Measurements from ENCODE around the gene RBBP5. TPM values are rescaled to one million over a fixed set of nuclear protein-coding genes. Genes with fewer than 3 reads are reported as not detected.
A peak's percentile ranks its signal among the peaks of the same experiment; 100 is the strongest.

RBBP5 gene
- total RNA-seq, 1 experiment from 2014 or later = 24.5 TPM

- Histone ChIP-seq H3K79me2 (ENCODE audit: insufficient read depth, low read length) (no peaks in the 10 kb centered on the region), H3K36me3 (ENCODE audit: control insufficient read depth in 1 of 2, insufficient read depth in 2 of 2, low read length in 2 of 2) (0 out of 4 replicates have a peak, but pooled peaks cover 0 to 3% of the 10 kb centered on the region in 2 experiments), H3K4me3 (replicated peaks in 1 of 2; ENCODE audit: low read depth in 1 of 2, low read length in 2 of 2) (no peak overlapping the region), H3K9me3 (ENCODE audit: control insufficient read depth in 1 of 2, insufficient read depth in 1 of 2, low read depth in 1 of 2, low read length in 2 of 2) (no peaks in the 10 kb centered on the region), H3K27ac (ENCODE audit: low read depth, low read length) (no peak overlapping the region), H3K27me3 (ENCODE audit: insufficient read depth, low read length) (no peaks in the 10 kb centered on the region), H3K4me2 (ENCODE audit: low read length) (0 out of 2 replicates have a peak overlapping the region, but pooled peaks have one; percentile 0), H3K9ac (ENCODE audit: low read length) (no peak overlapping the region), H4K20me1 (ENCODE audit: insufficient read depth) (no peaks in the 10 kb centered on the region), H3K9me2 (ENCODE audit: insufficient read depth) (no peaks in the 10 kb centered on the region), H3K4me1 (ENCODE audit: control insufficient read depth in 1 of 2, insufficient read depth in 2 of 2, low read length in 2 of 2) (peaks cover 2 to 7% of the 10 kb centered on the region in 2 experiments; a peak in 3 of 4 replicates), H2AFZ (ENCODE audit: low read depth, low read length, poor library complexity, severe bottlenecking) (no peak overlapping the region)
- DNase-seq (ENCODE audit: low read depth, low spot score) = no peak
- TF ChIP-seq, protein P1, sequence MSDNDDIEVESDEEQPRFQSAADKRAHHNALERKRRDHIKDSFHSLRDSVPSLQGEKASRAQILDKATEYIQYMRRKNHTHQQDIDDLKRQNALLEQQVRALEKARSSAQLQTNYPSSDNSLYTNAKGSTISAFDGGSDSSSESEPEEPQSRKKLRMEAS (IDR thresholded peaks at IDR 0.05) = no peak
- no peak for TF ChIP-seq FOSL1 (IDR thresholded peaks at IDR 0.05; ENCODE audit: low read depth)
- no peak for TF ChIP-seq ATF3 (IDR thresholded peaks at IDR 0.05)
- TF ChIP-seq, protein P2, sequence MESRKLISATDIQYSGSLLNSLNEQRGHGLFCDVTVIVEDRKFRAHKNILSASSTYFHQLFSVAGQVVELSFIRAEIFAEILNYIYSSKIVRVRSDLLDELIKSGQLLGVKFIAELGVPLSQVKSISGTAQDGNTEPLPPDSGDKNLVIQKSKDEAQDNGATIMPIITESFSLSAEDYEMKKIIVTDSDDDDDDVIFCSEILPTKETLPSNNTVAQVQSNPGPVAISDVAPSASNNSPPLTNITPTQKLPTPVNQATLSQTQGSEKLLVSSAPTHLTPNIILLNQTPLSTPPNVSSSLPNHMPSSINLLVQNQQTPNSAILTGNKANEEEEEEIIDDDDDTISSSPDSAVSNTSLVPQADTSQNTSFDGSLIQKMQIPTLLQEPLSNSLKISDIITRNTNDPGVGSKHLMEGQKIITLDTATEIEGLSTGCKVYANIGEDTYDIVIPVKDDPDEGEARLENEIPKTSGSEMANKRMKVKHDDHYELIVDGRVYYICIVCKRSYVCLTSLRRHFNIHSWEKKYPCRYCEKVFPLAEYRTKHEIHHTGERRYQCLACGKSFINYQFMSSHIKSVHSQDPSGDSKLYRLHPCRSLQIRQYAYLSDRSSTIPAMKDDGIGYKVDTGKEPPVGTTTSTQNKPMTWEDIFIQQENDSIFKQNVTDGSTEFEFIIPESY (IDR thresholded peaks at IDR 0.05; ENCODE audit: extremely low read depth, insufficient replicate concordance, low read length) = no peak
- no peak for TF ChIP-seq RAD21 (IDR thresholded peaks at IDR 0.05; ENCODE audit: low read depth)
- no peak for TF ChIP-seq POLR2AphosphoS5 (IDR thresholded peaks at IDR 0.05; ENCODE audit: low read depth, low read length)
- no peak for TF ChIP-seq CBX3 (IDR thresholded peaks at IDR 0.05; ENCODE audit: low read depth)
- TF ChIP-seq EZH2phosphoT487 (IDR thresholded peaks at IDR 0.05; ENCODE audit: borderline replicate concordance) = no peak
- TF ChIP-seq POLR2A (IDR thresholded peaks at IDR 0.05; ENCODE audit: borderline replicate concordance, extremely low read depth, insufficient read depth, insufficient read length) = no peak
- TF ChIP-seq, protein P3, sequence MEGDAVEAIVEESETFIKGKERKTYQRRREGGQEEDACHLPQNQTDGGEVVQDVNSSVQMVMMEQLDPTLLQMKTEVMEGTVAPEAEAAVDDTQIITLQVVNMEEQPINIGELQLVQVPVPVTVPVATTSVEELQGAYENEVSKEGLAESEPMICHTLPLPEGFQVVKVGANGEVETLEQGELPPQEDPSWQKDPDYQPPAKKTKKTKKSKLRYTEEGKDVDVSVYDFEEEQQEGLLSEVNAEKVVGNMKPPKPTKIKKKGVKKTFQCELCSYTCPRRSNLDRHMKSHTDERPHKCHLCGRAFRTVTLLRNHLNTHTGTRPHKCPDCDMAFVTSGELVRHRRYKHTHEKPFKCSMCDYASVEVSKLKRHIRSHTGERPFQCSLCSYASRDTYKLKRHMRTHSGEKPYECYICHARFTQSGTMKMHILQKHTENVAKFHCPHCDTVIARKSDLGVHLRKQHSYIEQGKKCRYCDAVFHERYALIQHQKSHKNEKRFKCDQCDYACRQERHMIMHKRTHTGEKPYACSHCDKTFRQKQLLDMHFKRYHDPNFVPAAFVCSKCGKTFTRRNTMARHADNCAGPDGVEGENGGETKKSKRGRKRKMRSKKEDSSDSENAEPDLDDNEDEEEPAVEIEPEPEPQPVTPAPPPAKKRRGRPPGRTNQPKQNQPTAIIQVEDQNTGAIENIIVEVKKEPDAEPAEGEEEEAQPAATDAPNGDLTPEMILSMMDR (IDR thresholded peaks at IDR 0.05 in 2 of 3, conservative IDR thresholded peaks at IDR 0.05 in 1 of 3; ENCODE audit: borderline replicate concordance in 1 of 3, insufficient read depth in 1 of 3, low read depth in 2 of 3, low read length in 2 of 3) = no peak
- TF ChIP-seq EGR1 (IDR thresholded peaks at IDR 0.05; ENCODE audit: low read depth) = no peak
- TF ChIP-seq ZFX (IDR thresholded peaks at IDR 0.05) = no peak
- TF ChIP-seq ZNF274 (IDR thresholded peaks at IDR 0.05; ENCODE audit: low read depth, low read length) = no peak
- no peak for TF ChIP-seq EZH2 (IDR thresholded peaks at IDR 0.05)
- TF ChIP-seq SRF (IDR thresholded peaks at IDR 0.05; ENCODE audit: low read depth) = no peak
- TF ChIP-seq REST (IDR thresholded peaks at IDR 0.05; ENCODE audit: low read depth) = no peak
- TF ChIP-seq ELF1 (IDR thresholded peaks at IDR 0.05; ENCODE audit: borderline replicate concordance, low read depth) = no peak
- no TSS peak for BruUV-seq (replicated peaks)
- ATAC-seq = 0 out of 2 replicates have a peak, but pooled peaks have one; percentile 15
- intact Hi-C loops (cut with micrococcal nuclease) = loop anchor here (1.0 kb wide), 1 partner anchor 114 kb away; no protein-coding TSS in a partner anchor
- ChIA-PET CTCF (interaction anchor here (0.8 to 1.9 kb wide), 11 partner anchors 9 to 335 kb away, joined by 3 to 17 read pairs (median 5); partner anchors contain the start of gene RBBP5), POLR2A (no interaction called here), RAD21 (ENCODE audit: low non-redundant PET in 1 of 2, low total read pairs in 2 of 2, uncharacterized antibody in 2 of 2, unreplicated experiment in 2 of 2) (interaction anchor here (1.2 to 1.6 kb wide), 2 partner anchors 153 kb away, joined by 5 read pairs; no protein-coding TSS in a partner anchor)
These were observed 20.3 kb upstream of the RBBP5 start for GRCh38 chr1:205142102-205142469.

Measured in HCT116 (cell line).